ENCODE results near the gene TLN1.

DNA sequence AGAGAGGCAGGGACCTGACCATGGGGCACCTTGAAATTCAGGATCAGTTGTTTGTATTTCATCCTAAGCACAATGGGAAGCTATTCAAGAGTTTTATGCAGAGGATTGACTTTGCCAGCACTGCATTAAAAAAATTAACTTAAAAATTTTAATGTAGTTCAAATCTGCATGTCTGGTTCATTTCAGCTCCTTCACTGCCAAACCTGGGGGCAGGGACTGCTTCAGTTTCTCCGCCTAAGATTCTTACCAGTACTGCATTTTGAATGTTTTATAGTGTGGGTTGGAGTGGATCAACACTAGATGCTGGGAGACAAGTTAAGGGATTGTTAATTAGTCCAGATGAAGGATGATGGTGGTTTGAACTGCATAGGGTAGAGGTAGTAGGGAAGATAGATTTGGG is 37.8 kb upstream of the TLN1 start:
- TF ChIP-seq YY1 (IDR thresholded peaks at IDR 0.05; ENCODE audit: low read depth, low read length) (no peak), BRCA1 (IDR thresholded peaks at IDR 0.05; ENCODE audit: low read depth, low read length) (no peak), STAT3 (IDR thresholded peaks at IDR 0.05; ENCODE audit: low read depth, low read length) (no peak), DPF2 (IDR thresholded peaks at IDR 0.05) (no peak), ETV6 (conservative IDR thresholded peaks at IDR 0.05 in 1 of 2, IDR thresholded peaks at IDR 0.05 in 1 of 2; ENCODE audit: borderline replicate concordance in 1 of 2, low read depth in 1 of 2) (no peak), FOXM1 (IDR thresholded peaks at IDR 0.05; ENCODE audit: low read depth, low read length) (no peak), REST (IDR thresholded peaks at IDR 0.05; ENCODE audit: low read depth, low read length) (no peak), CHD2 (IDR thresholded peaks at IDR 0.05; ENCODE audit: borderline replicate concordance, low read depth, low read length) (no peak), IRF3 (IDR thresholded peaks at IDR 0.05) (no peak), SREBF1 (IDR thresholded peaks at IDR 0.05; ENCODE audit: low read length) (no peak), ZNF274 (IDR thresholded peaks at IDR 0.05; ENCODE audit: insufficient read depth, insufficient read length) (no peak), ZBTB33 (IDR thresholded peaks at IDR 0.05) (no peak), MYC (IDR thresholded peaks at IDR 0.05; ENCODE audit: insufficient read depth, insufficient read length, insufficient replicate concordance, low read length, severe bottlenecking) (no peak)
- TF ChIP-seq, protein P1, sequence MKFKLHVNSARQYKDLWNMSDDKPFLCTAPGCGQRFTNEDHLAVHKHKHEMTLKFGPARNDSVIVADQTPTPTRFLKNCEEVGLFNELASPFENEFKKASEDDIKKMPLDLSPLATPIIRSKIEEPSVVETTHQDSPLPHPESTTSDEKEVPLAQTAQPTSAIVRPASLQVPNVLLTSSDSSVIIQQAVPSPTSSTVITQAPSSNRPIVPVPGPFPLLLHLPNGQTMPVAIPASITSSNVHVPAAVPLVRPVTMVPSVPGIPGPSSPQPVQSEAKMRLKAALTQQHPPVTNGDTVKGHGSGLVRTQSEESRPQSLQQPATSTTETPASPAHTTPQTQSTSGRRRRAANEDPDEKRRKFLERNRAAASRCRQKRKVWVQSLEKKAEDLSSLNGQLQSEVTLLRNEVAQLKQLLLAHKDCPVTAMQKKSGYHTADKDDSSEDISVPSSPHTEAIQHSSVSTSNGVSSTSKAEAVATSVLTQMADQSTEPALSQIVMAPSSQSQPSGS (IDR thresholded peaks at IDR 0.05; ENCODE audit: low read length), result no peak
